ENCODE data around the gene ASTN2.

DNA sequence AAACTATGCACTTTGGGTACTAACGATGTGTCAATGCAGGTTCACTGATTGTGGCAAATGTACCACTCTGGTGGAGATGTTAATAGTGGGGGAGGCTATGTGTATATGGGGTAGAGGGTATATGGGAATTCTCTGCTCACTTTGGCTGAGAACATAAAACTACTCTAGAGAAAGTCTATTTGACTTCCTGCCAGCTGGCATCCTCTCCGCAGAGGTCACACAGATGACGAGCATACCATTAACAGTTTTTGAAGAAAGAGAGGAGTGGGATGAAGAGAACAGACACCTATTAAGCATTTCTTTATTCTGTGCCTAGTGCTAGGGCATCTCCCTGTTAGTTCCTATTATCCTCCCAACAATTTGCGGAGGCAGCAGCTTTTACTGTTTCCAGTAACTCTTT is 786.1 kb downstream of the ASTN2 start:
- TF ChIP-seq, protein P1, sequence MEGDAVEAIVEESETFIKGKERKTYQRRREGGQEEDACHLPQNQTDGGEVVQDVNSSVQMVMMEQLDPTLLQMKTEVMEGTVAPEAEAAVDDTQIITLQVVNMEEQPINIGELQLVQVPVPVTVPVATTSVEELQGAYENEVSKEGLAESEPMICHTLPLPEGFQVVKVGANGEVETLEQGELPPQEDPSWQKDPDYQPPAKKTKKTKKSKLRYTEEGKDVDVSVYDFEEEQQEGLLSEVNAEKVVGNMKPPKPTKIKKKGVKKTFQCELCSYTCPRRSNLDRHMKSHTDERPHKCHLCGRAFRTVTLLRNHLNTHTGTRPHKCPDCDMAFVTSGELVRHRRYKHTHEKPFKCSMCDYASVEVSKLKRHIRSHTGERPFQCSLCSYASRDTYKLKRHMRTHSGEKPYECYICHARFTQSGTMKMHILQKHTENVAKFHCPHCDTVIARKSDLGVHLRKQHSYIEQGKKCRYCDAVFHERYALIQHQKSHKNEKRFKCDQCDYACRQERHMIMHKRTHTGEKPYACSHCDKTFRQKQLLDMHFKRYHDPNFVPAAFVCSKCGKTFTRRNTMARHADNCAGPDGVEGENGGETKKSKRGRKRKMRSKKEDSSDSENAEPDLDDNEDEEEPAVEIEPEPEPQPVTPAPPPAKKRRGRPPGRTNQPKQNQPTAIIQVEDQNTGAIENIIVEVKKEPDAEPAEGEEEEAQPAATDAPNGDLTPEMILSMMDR (IDR thresholded peaks at IDR 0.05; ENCODE audit: low read length) = no peak
- no peak for TF ChIP-seq EZH2 (IDR thresholded peaks at IDR 0.05; ENCODE audit: borderline replicate concordance, low read length)

Measured in OCI-LY1 (cell line).